Nephron (organoid): Measurements from ENCODE around the gene AAMP.
A peak's percentile ranks its signal among the peaks of the same experiment; 100 is the strongest.

ENCODE experiments used
- H3K27ac Mint-ChIP-seq, 3 experiments: 2 replicates each; pipeline ENCODE4 v1.8.0; 2020; ENCODE audit warnings: mixed read lengths in 3 of 3, mild to moderate bottlenecking in 2 of 3, moderate library complexity in 1 of 3
- H3K27me3 Mint-ChIP-seq: 2 replicates; pipeline ENCODE4 v1.8.0; 2021; ENCODE audit warnings: low read depth, mild to moderate bottlenecking, moderate library complexity, mixed read lengths
- H3K36me3 Mint-ChIP-seq: 2 replicates; pipeline ENCODE4 v1.8.0; 2020; ENCODE audit warnings: low read depth, mixed read lengths
- H3K4me1 Mint-ChIP-seq: 2 replicates; pipeline ENCODE4 v1.8.0; 2020; ENCODE audit warnings: mixed read lengths
- H3K4me3 Mint-ChIP-seq, 3 experiments: 2 replicates each; pipeline ENCODE4 v1.8.0; 2020; ENCODE audit warnings: mild to moderate bottlenecking in 3 of 3, mixed read lengths in 3 of 3, moderate library complexity in 2 of 3
- H3K9me3 Mint-ChIP-seq: 2 replicates; pipeline ENCODE4 v1.8.0; 2020; ENCODE audit warnings: mixed read lengths
- CTCF ChIP-seq, 3 experiments: fragments of 200-600 bp; sonication (generic); IDR thresholded peaks; one replicate each; pipeline ENCODE4 v1.5.0; 2021; ENCODE audit warnings: antibody characterized with exemption in 3 of 3; ENCODE audit not compliant: unreplicated experiment in 3 of 3

AAMP gene

GRCh38 chr2:218245214-218245613 is 24.7 kb downstream of the AAMP start:
- no peak for TF ChIP-seq CTCF (IDR thresholded peaks at IDR 0.05; ENCODE audit: unreplicated experiment in 3 of 3)
- H3K27ac Mint-ChIP-seq: peak overlapping the region in 1 of 3 experiments; percentile 55
- peaks cover 65% of the 10 kb centered on the region for H3K36me3 Mint-ChIP-seq
- no peaks in the 10 kb centered on the region for H3K27me3 Mint-ChIP-seq
- no peak overlapping the region for H3K4me3 Mint-ChIP-seq
- H3K4me1 Mint-ChIP-seq: no peaks in the 10 kb centered on the region
- no peaks in the 10 kb centered on the region for H3K9me3 Mint-ChIP-seq

- Mint-ChIP-seq H3K27ac (peak overlapping the region in 1 of 3 experiments; percentile 55), H3K4me1 (no peaks in the 10 kb centered on the region), H3K9me3 (no peaks in the 10 kb centered on the region), H3K27me3 (no peaks in the 10 kb centered on the region), H3K36me3 (peaks cover 65% of the 10 kb centered on the region), H3K4me3 (no peak overlapping the region)
- no peak for TF ChIP-seq CTCF (IDR thresholded peaks at IDR 0.05; ENCODE audit: unreplicated experiment in 3 of 3)
These were observed 25.3 kb downstream of the AAMP start for GRCh38 chr2:218244665-218245064.

GRCh38 chr2:218244204-218244603 is 25.7 kb downstream of the AAMP start:
- Mint-ChIP-seq H3K27me3 (no peaks in the 10 kb centered on the region), H3K4me1 (no peaks in the 10 kb centered on the region), H3K9me3 (no peaks in the 10 kb centered on the region), H3K27ac (no peak overlapping the region), H3K36me3 (peaks cover 65% of the 10 kb centered on the region), H3K4me3 (no peak overlapping the region)
- TF ChIP-seq CTCF (IDR thresholded peaks at IDR 0.05; ENCODE audit: unreplicated experiment in 3 of 3): no peak

- TF ChIP-seq CTCF (IDR thresholded peaks at IDR 0.05; ENCODE audit: unreplicated experiment in 3 of 3): no peak
- H3K27me3 Mint-ChIP-seq: no peaks in the 10 kb centered on the region
- no peak overlapping the region for H3K27ac Mint-ChIP-seq
- H3K4me1 Mint-ChIP-seq: no peaks in the 10 kb centered on the region
- peaks cover 71% of the 10 kb centered on the region for H3K36me3 Mint-ChIP-seq
- no peak overlapping the region for H3K4me3 Mint-ChIP-seq
- H3K9me3 Mint-ChIP-seq: no peaks in the 10 kb centered on the region
These were observed 31.1 kb downstream of the AAMP start for GRCh38 chr2:218238887-218239286.

- H3K27ac Mint-ChIP-seq: no peak overlapping the region
- no peak overlapping the region for H3K4me3 Mint-ChIP-seq
- no peaks in the 10 kb centered on the region for H3K27me3 Mint-ChIP-seq
- peaks cover 79% of the 10 kb centered on the region for H3K36me3 Mint-ChIP-seq
- no peak for TF ChIP-seq CTCF (IDR thresholded peaks at IDR 0.05; ENCODE audit: unreplicated experiment in 3 of 3)
- no peaks in the 10 kb centered on the region for H3K9me3 Mint-ChIP-seq
- no peaks in the 10 kb centered on the region for H3K4me1 Mint-ChIP-seq
These were observed 33.1 kb downstream of the AAMP start for GRCh38 chr2:218236829-218237228.

GRCh38 chr2:218235017-218235416 is 34.9 kb downstream of the AAMP start:
- H3K4me3 Mint-ChIP-seq: no peak overlapping the region
- H3K4me1 Mint-ChIP-seq: no peaks in the 10 kb centered on the region
- H3K36me3 Mint-ChIP-seq: peaks cover 87% of the 10 kb centered on the region
- H3K27me3 Mint-ChIP-seq: no peaks in the 10 kb centered on the region
- TF ChIP-seq CTCF (IDR thresholded peaks at IDR 0.05; ENCODE audit: unreplicated experiment in 3 of 3): no peak
- H3K9me3 Mint-ChIP-seq: no peaks in the 10 kb centered on the region
- H3K27ac Mint-ChIP-seq: no peak overlapping the region
